K562 treated with DMSO at 1 percent for 12 hours (cell line): Measurements from ENCODE around the gene DTWD1. TPM values are rescaled to one million over a fixed set of nuclear protein-coding genes. Genes with fewer than 3 reads are reported as not detected.

Experiments
- total RNA-seq: library from RNA; unstranded; fragments of 300-600 nt; gene quantifications from 2 replicates; pipeline ENCODE4 v1.2.3, GENCODE V29; 2022; ENCODE audit not compliant: insufficient read depth

DTWD1 gene
- total RNA-seq, result 6.8 and 19.0 TPM in 2 replicates

GRCh38 chr15:49620658-49621368 lies at the start of gene DTWD1, which contains the start of gene FAM227B:
TSS of gene DTWD1 (plus strand) at chr15:49621048. CDS start at chr15:49625168, 4,120 bp downstream.
TSS of gene FAM227B (minus strand) at chr15:49620818. CDS start at chr15:49615171, 5,647 bp downstream.

Other genes starting within 250 kb of the DTWD1 start
- gene FGF7, start 197.8 kb upstream of the DTWD1 start, total RNA-seq, result not detected in 2 replicates
- gene FAM227B, start 230 bp upstream of the DTWD1 start, total RNA-seq, result 5.5 and 6.7 TPM in 2 replicates